CD4-positive, alpha-beta T cell treated with Interleukin-6 at 100 ng/mL for 8 hours (primary cell): ENCODE results near the gene TGFBR1.
"Not testable (repeated sequence)": the region's sequence is repeated elsewhere in the genome, so short reads cannot be mapped to it uniquely, and the experiment has no call there.

Experiments
- DNase-seq: peaks from one replicate; pipeline ENCODE4 v3.0.0-alpha.2; 2020; ENCODE audit warnings: mixed read lengths, low spot score

Gene TGFBR1

DNA sequence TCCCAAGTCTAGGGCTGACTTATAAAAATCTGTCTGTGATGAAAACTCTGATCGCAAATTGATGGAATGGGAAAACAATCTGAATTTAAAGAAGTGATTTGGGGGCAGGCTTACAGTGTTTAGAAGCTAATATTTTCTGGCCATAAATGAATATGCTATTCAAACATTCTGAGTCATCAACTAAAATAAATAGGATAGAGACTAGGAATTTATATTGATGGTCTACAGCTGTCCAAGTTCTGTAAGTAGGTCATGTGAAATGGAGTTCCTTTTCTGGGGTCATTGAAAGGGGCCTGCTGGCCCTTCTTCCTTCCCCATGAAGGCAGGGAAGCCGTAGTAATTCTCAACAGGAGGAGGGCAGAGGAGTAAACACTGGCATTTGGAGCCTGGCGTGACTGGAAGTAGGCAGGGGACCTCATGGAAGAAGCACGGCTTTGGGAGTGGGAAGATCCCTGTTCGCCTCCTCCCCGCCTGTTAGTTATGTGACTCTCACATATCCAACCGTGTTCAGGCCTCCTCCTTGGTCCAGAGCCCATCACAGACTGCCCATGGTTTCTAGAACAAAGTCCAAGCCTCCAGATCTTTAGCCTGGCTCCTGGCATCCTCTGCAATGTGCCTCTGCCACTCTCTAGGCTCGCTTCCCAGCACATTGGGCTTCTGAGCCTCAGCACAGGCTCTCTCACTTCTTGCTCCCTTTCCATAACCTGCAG lies 85.1 kb downstream of the TGFBR1 start:
- DNase-seq: no peak

DNA sequence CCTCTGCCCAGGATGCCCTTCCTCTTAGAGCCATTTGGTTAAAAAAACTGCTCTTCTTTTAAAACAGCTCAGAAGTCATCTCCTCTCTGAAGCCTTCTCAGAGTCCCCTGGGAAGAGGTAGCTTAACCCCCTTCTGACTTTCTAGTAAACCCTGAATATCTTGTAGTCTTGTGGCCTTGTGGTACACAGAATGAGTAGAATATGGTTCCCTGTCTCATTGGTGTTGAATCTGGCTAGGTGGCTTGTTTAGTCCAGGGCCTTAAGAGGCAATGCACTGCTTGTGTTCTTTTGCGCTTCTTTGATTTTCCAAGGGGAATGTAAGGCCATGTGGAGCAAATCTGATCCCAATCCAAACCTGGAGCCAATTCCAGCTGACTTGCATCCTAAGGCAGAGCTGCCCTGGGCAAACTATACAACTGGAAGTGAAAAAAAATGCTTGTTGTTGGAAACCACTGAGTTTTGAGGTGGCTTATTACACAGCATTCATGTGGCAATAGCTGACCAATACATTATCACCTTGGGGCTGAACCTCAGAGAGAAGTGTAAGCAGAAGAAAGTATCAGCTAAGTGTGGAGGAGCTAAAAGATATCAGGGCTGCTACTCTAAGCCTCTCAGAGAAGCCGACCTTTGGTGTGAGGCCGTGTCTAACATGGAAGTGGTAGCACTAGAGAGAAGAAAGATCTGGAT lies 85.8 kb downstream of the TGFBR1 start:
- DNase-seq: no peak

DNA sequence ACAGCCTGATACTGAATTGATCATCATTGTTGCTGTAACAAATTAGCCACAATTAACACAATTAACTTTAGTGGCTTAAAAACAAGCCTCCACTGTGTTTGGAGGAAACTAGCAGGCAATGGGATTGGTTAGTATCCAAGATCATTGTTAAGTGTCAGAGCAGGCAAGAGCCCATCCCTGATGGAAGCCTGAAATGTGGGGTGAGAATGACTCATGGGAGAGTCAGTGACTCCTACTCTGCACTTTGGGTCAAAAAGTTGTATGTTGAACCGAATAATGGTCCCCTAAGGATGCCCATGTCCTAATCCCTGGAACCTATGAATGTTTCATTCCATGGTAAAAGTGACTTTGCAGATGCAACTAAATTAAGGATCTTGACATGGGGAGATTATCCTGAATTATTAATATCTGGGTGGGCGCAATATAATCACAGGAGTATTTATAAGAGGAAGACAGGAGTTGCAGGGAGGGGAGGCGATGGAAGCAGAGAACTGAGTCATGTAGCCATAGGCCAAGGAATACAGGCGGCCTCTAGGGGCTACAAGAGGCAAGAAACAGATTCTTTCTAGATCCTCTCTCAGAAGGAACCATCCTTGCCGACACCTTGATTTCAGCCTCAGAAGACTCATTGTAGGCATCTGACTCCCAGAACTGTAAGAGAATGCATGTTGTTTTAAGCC lies 88.0 kb downstream of the TGFBR1 start:
- DNase-seq: no peak

DNA sequence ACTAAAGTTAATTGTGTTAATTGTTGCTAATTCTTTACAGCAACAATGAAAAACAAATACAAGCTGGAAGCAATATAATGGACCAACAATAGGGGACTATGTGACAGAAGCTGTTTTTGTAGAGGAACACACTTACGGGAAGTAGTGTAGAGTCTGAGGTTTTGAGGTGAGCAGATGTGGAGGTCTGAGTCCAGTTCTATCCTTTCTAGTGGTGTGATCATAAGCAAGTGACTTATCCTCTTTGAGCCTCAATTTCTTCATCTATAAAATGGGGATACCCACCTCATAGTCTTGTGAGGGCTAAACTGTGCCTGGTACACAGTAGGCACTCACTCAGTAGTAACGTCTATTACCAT lies 88.5 kb downstream of the TGFBR1 start:
- DNase-seq: no peak

DNA sequence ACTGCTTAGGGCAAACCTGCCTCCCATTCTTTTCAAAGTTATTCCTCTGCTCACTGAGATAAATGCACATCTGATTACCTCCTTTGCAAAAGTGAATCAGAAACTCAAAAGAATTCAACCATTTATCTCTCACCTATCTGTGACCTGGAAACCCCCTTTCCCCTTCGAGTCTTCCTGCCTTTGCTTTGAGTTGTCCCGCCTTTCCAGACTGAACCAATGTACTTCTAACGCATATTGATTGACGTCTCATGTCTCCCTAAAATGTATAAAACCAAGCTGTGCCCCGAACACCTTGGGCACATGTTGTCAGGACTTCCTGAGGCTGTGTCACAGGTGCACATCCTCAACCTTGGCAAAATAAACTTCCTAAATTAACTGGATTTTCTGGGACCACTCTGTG lies 91.6 kb downstream of the TGFBR1 start:
- not testable (repeated sequence) for DNase-seq

DNA sequence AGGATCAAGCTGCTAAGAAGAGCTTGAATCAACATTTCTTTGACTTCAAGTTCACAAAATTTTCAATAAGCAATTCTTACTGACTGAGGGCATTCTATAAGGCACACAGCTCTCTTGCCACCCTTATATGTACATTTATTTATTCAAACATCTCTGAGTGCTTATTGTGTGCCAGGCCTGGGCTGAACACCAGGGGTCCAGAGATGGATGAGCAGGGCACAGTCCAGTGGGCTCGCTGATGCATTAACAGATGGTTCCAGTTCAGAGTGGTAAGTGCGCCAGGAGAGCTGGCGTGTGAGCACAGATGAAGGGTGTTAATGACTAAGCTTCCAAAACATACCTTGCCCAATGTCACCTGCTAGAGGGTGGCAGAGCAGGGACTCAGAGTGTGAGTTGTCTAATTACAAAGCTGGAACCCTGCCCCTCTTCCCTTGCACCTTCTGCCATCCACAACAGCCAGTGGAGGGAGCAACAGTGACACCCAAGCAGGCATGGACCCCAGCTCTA lies 92.3 kb downstream of the TGFBR1 start:
- no peak for DNase-seq

DNA sequence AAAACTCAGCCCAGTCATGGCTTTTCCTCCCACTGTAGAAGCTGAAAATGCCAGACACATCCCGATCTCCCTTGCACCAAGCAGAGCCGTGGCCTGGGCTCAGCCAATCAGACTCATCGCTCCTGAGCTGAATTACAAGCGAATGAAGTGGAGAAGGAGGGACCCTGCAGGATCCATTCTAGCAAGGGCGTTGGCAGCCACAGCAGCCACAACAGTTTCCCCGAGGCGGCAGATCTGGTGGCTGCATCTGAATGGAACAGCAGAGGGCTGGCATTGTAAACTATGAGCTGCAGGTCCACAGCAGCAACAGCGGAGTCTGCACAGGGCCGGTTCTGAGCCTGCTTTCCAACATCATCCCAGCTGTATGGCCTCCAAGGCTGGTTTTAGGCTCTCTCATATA lies 93.1 kb downstream of the TGFBR1 start:
- DNase-seq: no peak

DNA sequence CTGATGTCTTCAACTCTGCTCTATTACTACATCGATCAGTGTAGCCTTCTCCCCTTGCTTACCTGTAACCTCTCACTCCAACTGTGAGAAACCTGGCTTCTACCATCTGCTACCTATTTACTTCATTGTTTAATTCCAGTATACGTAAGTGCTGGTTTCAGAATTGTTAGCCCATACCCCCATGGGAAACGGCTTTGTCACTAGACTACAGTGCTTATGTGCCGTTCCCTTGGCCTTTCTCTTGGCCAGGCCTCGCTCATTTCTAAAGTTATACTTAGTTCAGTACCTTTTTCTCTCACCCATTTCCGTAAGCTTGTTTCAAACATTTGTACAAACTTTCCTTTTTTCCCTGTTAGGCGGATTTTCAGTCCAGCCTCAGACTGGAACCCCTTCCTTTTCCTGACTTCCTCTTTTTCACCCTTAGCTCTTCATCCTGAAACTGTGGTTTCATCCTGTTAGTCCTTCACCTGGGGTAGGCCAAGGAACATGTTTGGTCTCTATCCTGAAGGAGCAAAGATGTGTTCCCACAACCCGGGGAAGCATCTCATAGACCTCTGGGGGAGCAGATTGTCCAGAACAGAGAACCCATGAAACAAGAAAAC lies 95.1 kb downstream of the TGFBR1 start:
- no peak for DNase-seq

DNA sequence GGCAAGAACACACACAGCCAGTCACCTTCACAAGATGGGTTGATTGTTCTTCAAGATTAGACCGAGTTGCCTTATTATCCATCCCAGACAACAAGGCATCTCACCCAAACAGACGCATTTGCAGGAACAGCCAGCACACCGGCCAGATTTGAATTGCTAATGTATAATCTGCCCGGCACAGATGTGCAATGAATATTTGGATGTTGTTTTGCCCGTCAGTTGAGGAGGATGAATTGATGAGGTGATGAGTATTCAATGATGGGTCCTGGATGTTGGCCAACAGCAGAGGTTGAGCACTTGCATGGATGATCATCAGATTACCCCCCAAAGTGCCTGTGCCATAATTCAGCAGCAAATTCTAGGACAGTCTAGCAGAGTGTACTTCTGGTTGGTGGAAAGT lies 96.7 kb downstream of the TGFBR1 start:
- no peak for DNase-seq
